WTC11 (cell line): ENCODE measurements around the gene PXDC1.

Experiments used
- ATF2 ChIP-seq: sonication (generic); formaldehyde crosslinking; IDR thresholded peaks from 2 replicates; pipeline ENCODE4 v1.8.1; 2022; ENCODE audit warnings: low read depth, missing genetic modification reagents, borderline replicate concordance
- CTCF ChIP-seq: fragments of 200-600 bp; IDR thresholded peaks from 2 replicates; pipeline ENCODE4 v1.8.0; 2022; ENCODE audit warnings: antibody characterized with exemption
- ESRRA ChIP-seq: sonication (generic); formaldehyde crosslinking; IDR thresholded peaks from 2 replicates; pipeline ENCODE4 v1.8.1; 2022; ENCODE audit warnings: mild to moderate bottlenecking, missing genetic modification reagents, borderline replicate concordance
- GTF2I ChIP-seq: fragments of 250-450 bp; sonication (Bioruptor Pico); conservative IDR thresholded peaks from 2 replicates; pipeline ENCODE4 v1.4.0; 2021; ENCODE audit warnings: mild to moderate bottlenecking
- MAX ChIP-seq: sonication (generic); formaldehyde crosslinking; IDR thresholded peaks from 2 replicates; pipeline ENCODE4 v1.8.0; 2022; ENCODE audit warnings: mild to moderate bottlenecking, missing genetic modification reagents
- RORB ChIP-seq: fragments of 250-450 bp; sonication (Bioruptor Pico); IDR thresholded peaks from 2 replicates; pipeline ENCODE4 v1.9.0; 2021; ENCODE audit warnings: mild to moderate bottlenecking
- STAT6 ChIP-seq: sonication (generic); formaldehyde crosslinking; conservative IDR thresholded peaks from 2 replicates; pipeline ENCODE4 v1.8.1; 2023; ENCODE audit warnings: mild to moderate bottlenecking, low read depth, missing genetic modification reagents, moderate library complexity
- TEAD4 ChIP-seq: sonication (generic); formaldehyde crosslinking; IDR thresholded peaks from 2 replicates; pipeline ENCODE4 v1.8.0; 2022; ENCODE audit warnings: mild to moderate bottlenecking, missing genetic modification reagents
- TP53 ChIP-seq: sonication (generic); formaldehyde crosslinking; IDR thresholded peaks from 2 replicates; pipeline ENCODE4 v1.8.1; 2023; ENCODE audit warnings: mild to moderate bottlenecking, missing genetic modification reagents
- ZBTB43 ChIP-seq: sonication (generic); formaldehyde crosslinking; IDR thresholded peaks from 2 replicates; pipeline ENCODE4 v1.8.1; 2023; ENCODE audit warnings: mild to moderate bottlenecking, missing genetic modification reagents
- ZNF232 ChIP-seq: sonication (generic); formaldehyde crosslinking; IDR thresholded peaks from 2 replicates; pipeline ENCODE4 v1.8.0; 2022; ENCODE audit warnings: mild to moderate bottlenecking, missing genetic modification reagents
- ZNF317 ChIP-seq: sonication (generic); formaldehyde crosslinking; IDR thresholded peaks from 2 replicates; pipeline ENCODE4 v1.8.1; 2023; ENCODE audit warnings: low read depth, mild to moderate bottlenecking, moderate library complexity, missing genetic modification reagents, borderline replicate concordance

GRCh38 chr6:3784885-3785744, 33.6 kb upstream of the PXDC1 start:
- TF ChIP-seq CTCF (no peak), GTF2I (CRISPR knock-in tag) (no peak), MAX (CRISPR knock-in tag) (no peak), TP53 (CRISPR knock-in tag) (no peak), TEAD4 (CRISPR knock-in tag) (no peak), ZNF317 (CRISPR knock-in tag) (no peak), ZBTB43 (CRISPR knock-in tag) (no peak), ESRRA (CRISPR knock-in tag) (no peak), ATF2 (CRISPR knock-in tag) (no peak), ZNF232 (CRISPR knock-in tag) (no peak), RORB (CRISPR knock-in tag) (no peak), STAT6 (no peak)
